Activated CD4-positive, CD25-positive, alpha-beta regulatory T cell treated with anti-CD3 and anti-CD28 coated beads, Interleukin-2, amount 50 U/mL, for 24 hours (primary cell): ENCODE results near the gene MAGT1.
"Not testable (repeated sequence)": the region's sequence is repeated elsewhere in the genome, so short reads cannot be mapped to it uniquely, and the experiment has no call there.

Source experiments
- ATAC-seq, 2 donors: fragments of 150-1000 bp; cut with Tn5 transposase; one replicate each; pipeline ENCODE4 v1.10.0; 2021; ENCODE audit warnings: mild to moderate bottlenecking in 1 of 2, moderate library complexity in 1 of 2

Gene MAGT1

DNA sequence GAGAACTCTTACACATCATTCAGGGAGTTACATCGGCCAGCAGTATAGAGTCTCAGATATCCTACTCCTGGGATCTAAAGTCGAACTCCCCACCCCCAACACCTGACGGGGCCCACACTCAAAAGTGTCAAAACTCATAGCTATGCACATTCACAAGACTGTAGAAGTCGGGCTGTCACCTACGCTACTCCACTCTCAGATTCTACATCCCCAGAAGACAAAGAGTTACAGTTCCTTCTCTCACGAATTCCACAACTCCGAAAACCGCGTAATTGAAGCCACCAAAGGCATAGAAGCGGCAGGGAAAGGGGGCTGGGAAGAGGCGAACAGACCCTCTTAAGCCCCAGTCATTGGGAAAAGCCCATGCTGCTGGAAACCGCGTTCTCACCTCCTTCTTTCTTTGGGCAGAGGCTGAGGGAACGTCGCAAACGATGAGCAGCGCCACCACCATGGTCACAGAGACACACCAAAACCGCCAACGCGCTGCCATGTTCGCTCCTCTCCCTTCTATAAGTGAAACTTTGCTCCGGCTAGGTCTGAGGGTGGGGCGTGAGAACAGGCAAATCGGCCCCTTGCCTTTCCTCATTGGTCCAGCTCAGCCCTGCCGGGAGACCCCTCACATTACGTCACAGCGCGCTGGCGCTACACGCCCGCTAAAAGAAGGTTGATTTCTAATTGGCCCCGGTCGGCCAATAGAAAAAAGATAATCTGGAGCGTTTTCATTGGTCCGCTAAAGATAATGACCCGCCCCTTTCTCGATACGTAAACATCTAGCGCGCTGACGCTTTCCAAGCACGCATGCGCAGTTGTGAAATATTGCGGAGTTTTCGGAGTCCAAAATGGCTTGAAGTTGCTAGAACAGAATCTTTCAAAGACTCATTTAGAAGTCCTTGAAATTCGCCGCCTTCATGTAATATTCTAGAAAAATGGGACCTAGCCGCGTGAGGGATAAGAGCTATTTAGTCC, at the start of gene MAGT1:
Gene MAGT1 (minus strand): TSS at position 515 of the 966 bp plus-strand sequence. CDS start 25 bp downstream, at position 490.
- peak; percentile 94 for ATAC-seq

DNA sequence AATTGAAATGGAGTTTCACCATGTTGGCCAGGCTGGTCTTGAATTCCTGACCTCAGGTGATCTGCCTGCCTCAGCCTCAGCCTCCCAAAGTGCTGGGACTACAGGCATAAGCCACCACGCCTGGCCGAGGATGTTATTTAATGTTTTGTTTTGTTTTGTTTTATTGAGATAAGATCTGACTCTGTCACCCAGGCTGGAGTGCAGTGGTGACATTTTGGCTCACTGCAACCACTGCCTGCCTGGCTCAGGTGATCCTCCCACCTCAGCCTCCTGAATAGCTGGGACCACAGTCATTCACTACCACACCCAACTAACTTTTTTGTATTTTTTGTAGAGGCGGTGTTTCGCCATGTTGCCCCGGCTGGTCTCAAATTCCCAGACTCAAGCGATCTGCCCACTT, 49.8 kb upstream of the MAGT1 start:
- ATAC-seq, result not testable (repeated sequence)

DNA sequence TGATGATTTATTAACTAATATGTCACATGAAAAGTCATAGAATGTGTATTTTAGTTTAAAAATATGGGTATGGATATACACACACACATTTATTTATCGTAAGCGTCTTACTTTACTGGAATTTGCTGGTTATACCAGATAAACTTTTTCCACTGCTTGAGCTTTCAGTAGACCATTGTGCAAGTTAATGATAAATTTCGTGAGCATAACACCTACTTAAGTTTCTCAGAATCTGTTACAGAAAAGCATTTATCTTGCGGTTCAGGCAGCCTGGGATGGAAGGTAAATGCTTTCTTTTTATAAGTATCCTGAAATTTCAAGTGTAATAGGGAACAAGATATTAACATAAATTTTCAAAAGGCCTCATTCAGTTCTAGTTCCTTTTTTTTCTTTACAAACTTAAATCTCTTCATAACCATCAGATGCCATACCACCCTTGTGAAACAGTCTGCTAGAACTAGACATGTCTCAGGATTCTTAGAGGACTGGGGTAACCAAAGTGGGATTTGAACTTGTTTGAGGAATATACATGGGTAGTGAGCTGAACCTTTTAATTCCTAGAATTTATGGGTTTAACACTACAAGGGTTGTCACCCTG, 42.9 kb upstream of the MAGT1 start:
- ATAC-seq, result no peak

DNA sequence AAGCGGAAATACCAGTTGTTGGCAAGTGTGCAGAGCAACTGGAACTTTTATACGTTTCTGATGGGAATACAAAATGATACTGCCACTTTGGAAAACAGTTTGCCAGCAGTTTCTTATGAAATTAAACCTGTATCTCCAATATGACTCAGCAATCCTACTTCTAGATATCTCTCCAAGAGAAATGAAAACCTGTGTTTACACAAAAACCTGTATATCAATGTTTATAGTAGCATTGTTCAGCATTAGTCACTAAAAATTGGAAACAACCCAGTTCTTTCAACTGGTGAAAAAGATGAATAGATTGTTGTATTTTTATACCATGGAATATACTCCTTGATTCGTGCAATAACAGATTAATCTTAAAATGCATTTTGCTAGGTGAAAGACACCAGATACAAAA, 42.1 kb upstream of the MAGT1 start:
- ATAC-seq, result no peak

DNA sequence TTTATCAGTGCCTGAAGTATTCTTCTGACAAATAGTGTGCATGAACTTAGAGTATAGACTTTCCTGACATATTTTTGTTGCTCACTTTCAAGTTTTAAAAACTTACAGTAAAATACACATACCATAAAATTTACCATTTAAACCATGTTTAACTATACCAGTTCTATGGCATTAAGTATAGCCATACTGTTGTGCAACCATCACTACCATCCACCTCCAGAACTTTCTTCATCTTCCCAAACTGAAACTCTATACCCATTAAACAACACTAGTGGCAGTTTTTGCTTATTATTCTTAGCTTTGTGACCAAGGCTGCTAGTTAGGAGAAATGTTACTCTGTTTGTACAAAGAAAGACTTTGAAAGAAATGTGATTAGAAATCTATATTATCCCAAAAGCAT, 41.1 kb upstream of the MAGT1 start:
- no peak for ATAC-seq

DNA sequence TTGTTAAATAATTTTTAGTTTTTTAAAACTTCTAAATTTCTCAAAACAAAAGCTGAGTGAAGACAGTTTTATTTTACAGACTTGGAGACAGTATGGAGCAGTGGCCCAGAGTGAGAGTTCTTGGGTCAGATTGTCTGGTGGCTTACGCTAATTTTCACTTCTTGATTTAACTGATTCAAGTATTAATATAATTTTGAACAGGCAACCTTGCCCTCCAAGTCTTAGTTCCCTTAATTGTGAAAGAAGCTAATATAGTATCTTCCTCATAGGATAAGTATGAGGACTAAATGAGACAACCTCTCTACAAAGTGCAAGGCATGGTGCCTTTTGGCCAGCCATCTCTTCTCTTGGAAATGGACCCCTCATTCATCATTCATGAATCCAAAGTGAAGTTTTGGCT, 40.7 kb upstream of the MAGT1 start:
- ATAC-seq, result no peak

DNA sequence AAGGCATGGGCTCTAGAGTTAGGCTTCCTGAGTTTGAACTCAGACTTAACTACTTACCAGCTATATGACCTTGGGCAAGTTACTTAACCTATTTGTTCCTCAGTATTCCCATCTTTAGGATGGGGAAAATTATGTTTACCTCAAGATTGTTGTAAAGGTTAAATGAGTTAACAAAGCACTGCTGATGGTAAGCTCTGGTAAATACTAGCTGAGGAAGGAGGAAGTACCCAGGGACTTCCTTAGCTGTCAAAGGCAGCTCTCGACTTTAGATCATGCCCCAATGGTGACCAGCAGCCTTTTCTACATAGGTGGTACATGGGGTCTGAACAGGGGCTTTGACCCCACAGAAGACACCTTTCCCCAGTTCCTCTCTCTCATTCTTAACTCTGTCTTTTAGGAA, 35.3 kb upstream of the MAGT1 start:
- ATAC-seq, result no peak

DNA sequence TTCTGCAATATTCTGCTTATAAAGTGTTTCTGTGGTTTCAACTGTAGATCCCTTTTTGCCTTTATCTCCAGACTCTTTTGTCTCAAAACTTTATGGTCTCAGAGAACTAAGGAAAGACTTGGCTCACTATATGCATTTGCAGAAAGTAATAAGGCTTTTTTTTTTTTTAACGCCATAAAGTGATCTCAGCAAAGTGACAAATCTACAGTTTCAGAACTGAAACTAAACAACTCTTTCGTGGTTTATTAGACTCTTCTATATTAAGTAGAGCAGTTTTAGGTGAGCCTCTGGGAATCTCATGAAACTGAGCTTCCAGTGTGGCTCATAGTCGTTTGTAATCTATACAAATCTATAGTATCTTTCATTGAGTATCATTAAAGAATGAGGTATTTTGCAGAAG, 30.5 kb upstream of the MAGT1 start:
- peak; percentile 32 to 33 for ATAC-seq

DNA sequence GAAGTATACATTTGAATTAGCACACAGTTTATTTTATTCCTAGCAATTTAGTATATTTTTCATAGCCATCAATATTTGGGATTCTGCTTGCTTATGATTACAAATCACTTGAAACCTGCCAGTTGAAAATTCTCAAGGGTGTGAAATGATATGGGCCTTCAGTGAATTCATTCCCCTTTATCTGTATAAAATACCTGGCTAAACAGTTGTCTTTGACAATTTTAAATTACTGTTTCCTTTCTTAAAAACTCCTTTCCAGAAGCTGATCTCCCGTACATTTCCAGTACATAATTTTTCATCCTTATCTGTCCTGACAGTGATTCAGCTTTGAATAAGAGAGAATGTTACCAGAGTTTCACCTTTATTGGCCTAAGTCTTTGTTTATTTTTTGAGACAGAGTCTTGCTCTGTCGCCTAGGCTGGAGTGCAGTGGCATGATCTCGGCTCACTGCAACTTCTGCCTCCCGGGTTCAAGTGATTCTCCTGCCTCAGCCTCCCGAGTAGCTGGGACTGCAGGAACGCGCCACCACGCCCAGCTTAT, 29.2 kb upstream of the MAGT1 start:
- ATAC-seq, result no peak

DNA sequence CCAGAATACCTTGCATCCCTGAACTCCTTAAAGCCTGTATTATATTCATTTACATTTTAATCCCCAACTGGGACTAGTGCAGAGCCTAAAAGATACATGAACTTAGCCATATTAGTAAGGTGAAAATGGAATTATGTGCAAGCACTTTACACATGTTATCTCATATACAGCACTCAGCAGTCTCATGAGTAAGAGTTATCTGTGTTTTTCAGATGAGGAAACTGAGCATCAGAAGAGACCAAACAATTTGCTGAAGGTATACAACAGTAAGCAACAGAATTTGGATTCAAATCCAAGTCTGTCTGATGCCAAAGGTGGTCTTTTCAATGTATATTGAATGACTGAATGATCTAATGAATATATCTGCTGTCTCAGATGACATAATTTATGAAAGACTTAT, 27.6 kb upstream of the MAGT1 start:
- no peak for ATAC-seq

DNA sequence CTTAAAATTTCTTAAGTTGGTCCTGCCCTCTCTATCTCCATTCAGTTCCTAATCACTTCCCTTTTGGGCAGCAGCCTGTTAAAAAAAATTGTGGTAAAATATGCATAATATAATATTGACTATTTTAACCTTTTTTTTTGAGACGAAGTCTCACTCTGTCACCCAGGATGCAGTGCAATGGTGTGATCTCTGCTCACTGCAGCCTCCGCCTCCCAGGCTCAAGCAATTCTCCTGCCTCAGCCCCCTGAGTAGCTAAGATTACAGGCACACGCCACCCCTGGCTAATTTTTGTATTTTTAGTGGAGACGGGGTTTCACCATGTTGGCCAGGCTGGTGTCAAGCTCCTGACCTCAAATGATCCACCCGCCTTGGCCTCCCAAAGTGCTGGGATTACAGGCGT, 24.1 kb upstream of the MAGT1 start:
- not testable (repeated sequence) for ATAC-seq

DNA sequence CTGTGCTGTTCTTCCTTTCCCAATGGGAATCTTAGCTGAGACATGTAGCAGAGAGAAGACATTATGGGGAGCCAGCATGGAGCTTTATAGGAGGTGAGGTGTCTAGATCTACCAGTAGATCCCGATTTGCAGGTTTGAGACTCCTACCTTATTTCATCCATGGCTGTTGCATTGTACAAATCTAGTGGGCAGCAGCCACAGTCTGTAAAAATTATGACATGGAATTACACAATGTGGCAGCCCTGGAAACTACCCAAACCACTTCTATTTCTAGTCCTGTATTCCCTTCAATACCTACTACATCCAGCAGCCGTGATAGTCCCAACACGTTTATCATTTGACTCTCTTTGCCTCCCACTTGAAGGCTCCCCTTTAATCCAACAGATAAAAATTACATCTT, 23.3 kb upstream of the MAGT1 start:
- no peak for ATAC-seq

DNA sequence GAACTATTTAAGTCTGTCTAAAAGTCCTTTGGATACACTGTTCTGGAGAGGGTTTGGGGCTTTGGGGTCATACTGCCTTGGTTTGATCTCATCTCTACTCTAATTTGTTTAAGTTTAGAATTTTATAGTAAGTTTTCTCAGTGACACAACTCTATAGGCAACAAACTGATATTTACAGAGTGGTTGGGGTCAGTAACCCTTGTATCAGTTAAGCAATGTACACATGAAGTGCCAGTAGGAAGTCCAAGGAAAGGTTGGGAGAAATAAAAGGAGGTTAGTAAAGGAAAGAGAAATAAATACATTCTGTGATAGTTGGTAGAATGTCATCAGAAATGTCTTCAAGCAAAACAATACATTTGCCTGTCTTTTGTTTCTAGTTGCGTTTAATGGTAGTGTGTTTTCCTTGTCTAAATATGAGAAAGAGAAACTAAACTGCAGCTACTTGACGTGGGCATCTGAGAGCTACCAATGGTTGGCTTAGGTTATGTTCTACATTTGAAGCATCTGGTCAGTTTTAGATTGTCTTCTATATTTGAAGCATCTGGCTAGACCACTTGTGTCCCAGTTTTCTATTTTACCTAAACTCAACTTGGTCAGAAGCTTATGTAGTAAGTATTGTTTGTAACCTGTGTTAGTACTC, 22.2 kb upstream of the MAGT1 start:
- peak in 1 of 2 donors; percentile 41 for ATAC-seq

DNA sequence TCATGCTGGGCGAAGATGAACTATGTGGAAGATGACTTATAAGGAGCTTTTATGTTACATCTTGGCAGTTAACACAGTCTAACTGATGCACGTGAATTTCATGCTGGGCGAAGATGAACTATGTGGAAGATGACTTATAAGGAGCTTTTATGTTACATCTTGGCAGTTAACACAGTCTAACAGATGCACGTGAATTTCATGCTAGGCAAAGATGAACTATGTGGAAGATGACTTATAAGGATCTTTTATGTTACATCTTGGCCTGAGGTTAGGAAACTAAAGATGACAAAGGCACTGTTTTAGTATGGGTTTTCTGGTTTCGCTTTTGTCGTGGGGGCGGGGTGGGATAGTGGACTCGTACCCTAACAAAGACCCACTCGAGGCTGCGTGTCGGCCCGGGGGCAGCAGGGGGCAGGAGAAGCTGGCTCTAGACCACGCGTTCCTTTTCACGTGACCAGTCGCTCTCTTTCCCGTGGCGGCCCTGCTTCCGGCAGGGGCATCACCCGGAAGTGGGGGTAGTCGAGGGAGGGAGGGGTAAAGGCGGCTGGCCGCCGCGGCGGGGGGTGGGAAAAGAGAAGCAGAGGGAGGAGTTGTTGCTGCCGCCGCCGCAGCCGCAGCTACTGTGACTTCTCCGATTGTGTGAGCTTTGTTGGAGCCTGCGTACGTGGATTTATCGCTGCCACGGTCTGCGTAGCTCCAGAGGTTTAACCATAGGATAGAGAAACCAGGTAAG, 15.0 kb upstream of the MAGT1 start, which contains the start of gene ATP7A:
Gene ATP7A (plus strand): TSS at position 586 of the 733 bp plus-strand sequence. CDS start 60,949 bp downstream, outside the sequence.
- peak; percentile 95 to 96 for ATAC-seq

DNA sequence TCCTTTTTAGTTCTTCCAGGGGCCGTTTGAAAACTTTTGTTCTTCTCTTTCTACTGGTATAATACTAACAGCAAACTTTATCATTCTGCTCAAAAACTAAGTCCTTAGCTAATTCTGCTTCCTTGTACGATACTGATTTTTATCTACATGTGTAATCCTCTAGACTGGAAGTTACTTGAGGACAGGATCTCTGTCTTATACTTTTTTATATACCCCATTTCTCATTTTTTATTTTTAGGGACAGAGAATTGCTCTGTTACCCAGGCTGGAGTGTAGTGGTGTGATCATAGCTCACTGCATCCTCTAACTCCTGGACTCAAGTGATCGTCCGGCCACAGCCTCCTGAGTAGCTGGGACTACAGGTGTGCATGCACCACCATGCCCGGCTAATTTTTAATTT, 6.3 kb upstream of the MAGT1 start:
- no peak for ATAC-seq

DNA sequence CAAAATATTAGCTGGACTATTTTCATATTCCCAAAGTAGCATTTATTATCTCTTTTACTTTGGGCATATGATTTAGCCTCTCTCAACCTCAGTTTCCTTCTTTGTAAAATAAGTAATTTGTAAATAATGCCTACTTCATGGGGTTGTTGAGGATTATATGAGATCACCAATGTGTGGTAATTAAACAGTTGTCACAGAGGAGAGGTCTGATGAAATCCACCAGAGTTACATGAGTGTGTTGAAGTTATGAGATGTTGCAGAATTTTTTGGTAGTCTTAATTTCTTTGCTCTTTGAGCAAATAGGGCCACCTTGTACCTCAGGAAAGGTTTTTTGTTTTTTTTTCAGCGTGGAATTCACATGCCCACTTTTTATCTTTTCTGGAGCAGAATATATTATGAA, 5.5 kb upstream of the MAGT1 start:
- ATAC-seq, result no peak

DNA sequence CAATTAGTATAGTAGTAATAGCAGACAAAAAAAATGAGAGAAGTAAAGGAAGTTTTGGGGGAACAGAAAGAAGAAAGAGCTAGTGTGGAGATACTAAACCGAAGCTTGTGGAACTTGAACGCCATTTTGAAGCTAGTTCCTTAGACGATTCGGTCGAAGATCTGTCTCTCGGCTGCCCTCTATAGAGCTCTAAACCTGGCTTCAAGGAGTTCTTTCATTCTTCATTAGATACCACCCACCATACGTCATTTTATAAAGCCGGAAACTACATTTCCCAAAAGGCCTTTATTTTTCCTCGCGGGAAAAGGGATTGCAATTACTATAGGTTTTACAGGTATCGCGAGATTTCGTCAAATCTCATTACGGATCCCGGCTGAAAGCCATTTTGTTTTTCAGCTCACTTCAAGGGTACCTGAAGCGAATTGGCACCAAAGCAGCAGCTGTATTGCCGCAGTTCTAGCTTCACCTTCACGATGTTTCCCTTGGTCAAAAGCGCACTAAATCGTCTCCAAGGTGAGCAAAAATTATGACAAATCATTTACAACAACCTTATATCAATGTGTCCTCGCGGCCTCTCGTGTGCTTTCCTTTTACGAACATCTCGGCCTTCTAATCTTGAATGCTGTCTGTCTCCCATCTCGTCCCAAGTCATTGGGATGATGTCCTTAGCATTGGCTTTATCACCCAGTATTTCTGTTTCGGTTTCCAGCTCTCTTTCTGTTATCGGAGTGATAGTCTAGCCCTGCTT, 4.0 kb upstream of the MAGT1 start, which contains the start of gene COX7B:
Gene COX7B (plus strand): TSS at position 388 of the 748 bp plus-strand sequence. CDS start 86 bp downstream, at position 474.
- peak; percentile 61 to 64 for ATAC-seq

DNA sequence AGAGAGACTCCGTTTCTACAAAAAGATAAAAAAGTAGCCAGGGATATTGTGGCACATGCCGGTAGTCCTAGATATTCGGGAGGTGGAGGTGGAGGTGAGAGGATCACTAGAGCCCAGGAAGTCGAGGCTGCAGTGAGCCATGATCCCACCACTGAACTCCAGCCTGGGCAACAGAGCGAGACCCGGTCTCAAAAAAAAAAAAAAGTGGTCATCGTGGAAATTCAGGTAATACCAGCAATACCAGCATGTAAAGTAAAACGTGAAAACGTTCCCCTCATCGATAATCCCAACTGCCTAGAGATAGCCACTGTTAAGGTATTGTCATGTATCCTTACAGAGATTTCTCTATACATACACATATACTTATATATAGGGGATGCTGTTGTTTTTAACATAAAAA, 1.5 kb downstream of the MAGT1 start:
- no peak for ATAC-seq

DNA sequence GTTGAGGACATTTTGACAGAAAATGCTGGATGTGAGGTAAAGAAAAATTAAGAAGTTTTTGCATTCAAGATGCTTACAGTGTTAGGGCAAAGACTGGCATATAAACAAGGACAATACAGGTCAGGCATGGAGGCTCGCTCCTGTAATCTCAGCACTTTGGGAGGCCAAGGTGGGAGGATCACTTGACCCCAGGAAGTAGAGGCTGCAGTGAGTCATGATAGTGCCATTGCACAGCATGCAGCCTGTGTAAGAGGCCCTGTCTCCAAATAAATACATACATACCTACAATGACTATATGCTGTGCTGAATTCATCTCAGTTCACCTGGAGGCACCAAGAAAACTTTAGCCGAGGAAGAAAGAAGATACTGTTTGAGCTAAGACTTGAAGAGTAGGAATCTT, 2.3 kb downstream of the MAGT1 start:
- ATAC-seq, result no peak

DNA sequence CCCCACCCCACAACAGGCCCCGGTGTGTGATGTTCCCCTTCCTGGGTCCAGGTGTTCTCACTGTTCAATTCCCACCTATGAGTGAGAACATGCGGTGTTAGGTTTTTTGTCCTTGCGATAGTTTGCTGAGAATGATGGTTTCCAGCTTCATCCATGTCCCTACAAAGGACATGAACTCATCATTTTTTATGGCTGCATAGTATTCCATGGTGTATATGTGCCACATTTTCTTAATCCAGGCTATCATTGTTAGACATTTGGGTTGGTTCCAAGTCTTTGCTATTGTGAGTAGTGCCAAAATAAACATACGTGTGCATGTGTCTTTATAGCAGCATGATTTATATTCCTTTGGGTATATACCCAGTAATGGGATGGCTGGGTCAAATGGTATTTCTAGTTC, 13.8 kb downstream of the MAGT1 start:
- ATAC-seq, result not testable (repeated sequence)

DNA sequence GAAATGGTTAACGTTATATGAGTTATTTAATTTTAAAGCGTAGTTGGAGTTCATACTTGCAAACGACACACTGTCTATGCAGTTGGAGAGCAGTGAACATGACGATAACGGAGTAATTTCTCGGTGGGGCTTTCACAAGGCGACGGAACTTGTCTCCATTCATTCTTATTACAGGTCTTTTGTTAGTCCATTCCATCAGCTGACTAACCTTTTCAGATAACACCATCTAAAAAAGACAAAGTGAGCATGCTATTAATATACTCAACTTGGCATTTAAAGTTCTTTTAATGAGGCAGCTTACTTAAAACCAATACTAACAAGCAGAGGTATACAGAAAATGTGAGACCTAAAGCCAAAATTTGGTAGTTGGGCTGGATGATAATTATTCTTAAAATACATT, 19.9 kb downstream of the MAGT1 start:
- no peak for ATAC-seq

DNA sequence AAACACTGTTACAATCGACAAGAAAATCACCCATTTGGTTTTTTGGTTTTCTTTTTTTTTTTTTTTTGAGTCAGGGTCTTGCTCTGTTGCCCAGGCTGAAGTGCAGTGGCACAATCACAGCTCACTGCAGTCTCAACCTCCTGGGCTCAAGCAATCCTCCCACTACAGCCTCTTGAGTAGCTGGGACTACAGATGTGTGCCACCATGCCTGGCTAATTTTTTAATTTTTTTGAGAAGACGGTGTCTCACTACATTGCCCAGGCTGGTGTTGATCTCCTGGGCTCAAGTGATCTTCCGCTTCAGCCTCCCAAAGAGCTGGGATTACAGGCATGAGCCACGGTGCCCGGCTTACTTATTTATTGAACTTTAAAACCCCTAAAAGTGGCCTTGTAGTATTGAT, 63.7 kb downstream of the MAGT1 start:
- not testable (repeated sequence) for ATAC-seq
